GM23248 (cell line): ENCODE data around the gene UGGT1. TPM values are rescaled to one million over a fixed set of nuclear protein-coding genes. Genes with fewer than 3 reads are reported as not detected.

Experiments
- DNase-seq: peaks from one replicate; pipeline ENCODE4 v3.0.0-alpha.2; 2015
- H2AFZ ChIP-seq: fragments of 200-600 bp; sonication (generic); 2 replicates; pipeline ENCODE4 v1.6.1; 2016; ENCODE audit warnings: antibody characterized with exemption
- H3F3A ChIP-seq: fragments of 200-600 bp; sonication (generic); 2 replicates; pipeline ENCODE4 v1.6.1; 2016; ENCODE audit warnings: mild to moderate bottlenecking, antibody characterized with exemption, mixed run types; ENCODE audit not compliant: insufficient read depth
- H3K27ac ChIP-seq: fragments of 200-600 bp; sonication (generic); 2 replicates; pipeline ENCODE4 v1.5.1; 2016; ENCODE audit warnings: mild to moderate bottlenecking
- H3K27me3 ChIP-seq: fragments of 200-600 bp; sonication (generic); replicated peaks from 2 replicates; pipeline ENCODE4 v1.6.1; 2016; ENCODE audit warnings: mild to moderate bottlenecking; ENCODE audit not compliant: insufficient read depth
- H3K36me3 ChIP-seq: fragments of 200-600 bp; sonication (generic); 2 replicates; pipeline ENCODE4 v1.6.1; 2016; ENCODE audit warnings: low read depth, mild to moderate bottlenecking
- H3K4me1 ChIP-seq: fragments of 200-600 bp; sonication (generic); 2 replicates; pipeline ENCODE4 v1.6.1; 2016; ENCODE audit warnings: mild to moderate bottlenecking; ENCODE audit not compliant: insufficient read depth
- H3K4me2 ChIP-seq: fragments of 200-600 bp; sonication (generic); one replicate; pipeline ENCODE4 v1.6.1; 2016; ENCODE audit warnings: mild to moderate bottlenecking; ENCODE audit not compliant: unreplicated experiment
- H3K4me3 ChIP-seq: fragments of 200-600 bp; sonication (generic); 2 replicates; pipeline ENCODE4 v1.5.1; 2016; ENCODE audit warnings: mild to moderate bottlenecking
- H3K79me2 ChIP-seq: fragments of 200-600 bp; sonication (generic); 2 replicates; pipeline ENCODE4 v1.6.1; 2016; ENCODE audit warnings: mild to moderate bottlenecking; ENCODE audit not compliant: insufficient read depth
- H3K9ac ChIP-seq: fragments of 200-600 bp; sonication (generic); 2 replicates; pipeline ENCODE4 v1.6.1; 2016; ENCODE audit warnings: mild to moderate bottlenecking
- H3K9me2 ChIP-seq: fragments of 200-600 bp; sonication (generic); 2 replicates; pipeline ENCODE4 v1.6.1; 2016; ENCODE audit warnings: mixed run types, mild to moderate bottlenecking, moderate library complexity; ENCODE audit not compliant: insufficient read depth
- H3K9me3 ChIP-seq: fragments of 200-600 bp; sonication (generic); one replicate; pipeline ENCODE4 v1.6.1; 2017; ENCODE audit warnings: low read depth
- H4K20me1 ChIP-seq: fragments of 200-600 bp; sonication (generic); 2 replicates; pipeline ENCODE4 v1.6.0; 2016; ENCODE audit not compliant: insufficient read depth
- EZH2 ChIP-seq: fragments of 200-600 bp; sonication (generic); IDR thresholded peaks from 2 replicates; pipeline ENCODE4 v1.6.1; 2018; ENCODE audit warnings: antibody characterized with exemption, mild to moderate bottlenecking; ENCODE audit not compliant: insufficient read depth, poor library complexity, severe bottlenecking
- EZH2phosphoT487 ChIP-seq: fragments of 200-600 bp; sonication (generic); IDR thresholded peaks from 2 replicates; pipeline ENCODE4 v1.6.1; 2018; ENCODE audit warnings: antibody characterized with exemption, moderate library complexity, mild to moderate bottlenecking, low read depth; ENCODE audit not compliant: insufficient read depth
- WGBS, 2 experiments: methylation state at CpG; one replicate each; pipeline ENCODE4 v1.1.6; 2015 to 2017; ENCODE audit warnings: low lambda C conversion rate in 2 of 2, low coverage in 1 of 2; ENCODE audit errors: missing lambda C conversion rate in 2 of 2; 5-methylcytosine and 5-hydroxymethylcytosine counted together
- in situ Hi-C: fragments of 300-500 bp; cut with MboI; formaldehyde crosslinking; loops from 2 replicates; pipeline ENCODE4 v1.15.0; 2020
- polyA plus RNA-seq: library from polyadenylated mRNA; unstranded; fragments of >200 nt; fragmentation: Nextera tagmentation; extraction: Ambion mirVana; gene quantifications from 2 replicates; pipeline ENCODE4 v1.2.1, GENCODE V29; 2016
- total RNA-seq: library from RNA; depleted of rRNA; stranded (reverse); fragments of >200 nt; shearing (Covaris generic); gene quantifications from 2 replicates; pipeline ENCODE4 v1.2.3, GENCODE V29; 2014; rRNA removed

UGGT1 gene, protein sequence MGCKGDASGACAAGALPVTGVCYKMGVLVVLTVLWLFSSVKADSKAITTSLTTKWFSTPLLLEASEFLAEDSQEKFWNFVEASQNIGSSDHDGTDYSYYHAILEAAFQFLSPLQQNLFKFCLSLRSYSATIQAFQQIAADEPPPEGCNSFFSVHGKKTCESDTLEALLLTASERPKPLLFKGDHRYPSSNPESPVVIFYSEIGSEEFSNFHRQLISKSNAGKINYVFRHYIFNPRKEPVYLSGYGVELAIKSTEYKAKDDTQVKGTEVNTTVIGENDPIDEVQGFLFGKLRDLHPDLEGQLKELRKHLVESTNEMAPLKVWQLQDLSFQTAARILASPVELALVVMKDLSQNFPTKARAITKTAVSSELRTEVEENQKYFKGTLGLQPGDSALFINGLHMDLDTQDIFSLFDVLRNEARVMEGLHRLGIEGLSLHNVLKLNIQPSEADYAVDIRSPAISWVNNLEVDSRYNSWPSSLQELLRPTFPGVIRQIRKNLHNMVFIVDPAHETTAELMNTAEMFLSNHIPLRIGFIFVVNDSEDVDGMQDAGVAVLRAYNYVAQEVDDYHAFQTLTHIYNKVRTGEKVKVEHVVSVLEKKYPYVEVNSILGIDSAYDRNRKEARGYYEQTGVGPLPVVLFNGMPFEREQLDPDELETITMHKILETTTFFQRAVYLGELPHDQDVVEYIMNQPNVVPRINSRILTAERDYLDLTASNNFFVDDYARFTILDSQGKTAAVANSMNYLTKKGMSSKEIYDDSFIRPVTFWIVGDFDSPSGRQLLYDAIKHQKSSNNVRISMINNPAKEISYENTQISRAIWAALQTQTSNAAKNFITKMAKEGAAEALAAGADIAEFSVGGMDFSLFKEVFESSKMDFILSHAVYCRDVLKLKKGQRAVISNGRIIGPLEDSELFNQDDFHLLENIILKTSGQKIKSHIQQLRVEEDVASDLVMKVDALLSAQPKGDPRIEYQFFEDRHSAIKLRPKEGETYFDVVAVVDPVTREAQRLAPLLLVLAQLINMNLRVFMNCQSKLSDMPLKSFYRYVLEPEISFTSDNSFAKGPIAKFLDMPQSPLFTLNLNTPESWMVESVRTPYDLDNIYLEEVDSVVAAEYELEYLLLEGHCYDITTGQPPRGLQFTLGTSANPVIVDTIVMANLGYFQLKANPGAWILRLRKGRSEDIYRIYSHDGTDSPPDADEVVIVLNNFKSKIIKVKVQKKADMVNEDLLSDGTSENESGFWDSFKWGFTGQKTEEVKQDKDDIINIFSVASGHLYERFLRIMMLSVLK (N-terminal part only)
- total RNA-seq (53.6 and 64.4 TPM in 2 replicates), polyA plus RNA-seq (14.8 and 16.9 TPM in 2 replicates)

- no peaks in the 10 kb centered on the region for H3F3A ChIP-seq
- 1% methylated on average over 48 to 58 of the region's 59 CpGs for WGBS, 2 experiments
- H3K4me1 ChIP-seq: no peaks in the 10 kb centered on the region
- no peaks in the 10 kb centered on the region for H3K9me2 ChIP-seq
- peak within 1 kb of the TSS; percentile 97 for H3K4me3 ChIP-seq
- peaks cover 50% of the 10 kb centered on the region for H3K79me2 ChIP-seq
- TF ChIP-seq EZH2 (no peak), EZH2phosphoT487 (no peak)
- H3K27me3 ChIP-seq: no peaks in the 10 kb centered on the region
- H4K20me1 ChIP-seq: no peaks in the 10 kb centered on the region
- peak within 1 kb of the TSS; percentile 81 for H3K27ac ChIP-seq
- peak within 1 kb of the TSS; percentile 95 for H2AFZ ChIP-seq
- no peaks in the 10 kb centered on the region for H3K36me3 ChIP-seq
- H3K9me3 ChIP-seq: no peaks in the 10 kb centered on the region
- H3K9ac ChIP-seq: peak within 1 kb of the TSS; percentile 95
- in situ Hi-C loops: no loop called here
- peak within 1 kb of the TSS; percentile 92 for H3K4me2 ChIP-seq
- DNase-seq: peak; percentile 98
These were observed at the start of gene UGGT1 for GRCh38 chr2:128090945-128091725. Gene UGGT1 (plus strand): TSS chr2:128091200. CDS start chr2:128091358, 158 bp downstream.

DNA sequence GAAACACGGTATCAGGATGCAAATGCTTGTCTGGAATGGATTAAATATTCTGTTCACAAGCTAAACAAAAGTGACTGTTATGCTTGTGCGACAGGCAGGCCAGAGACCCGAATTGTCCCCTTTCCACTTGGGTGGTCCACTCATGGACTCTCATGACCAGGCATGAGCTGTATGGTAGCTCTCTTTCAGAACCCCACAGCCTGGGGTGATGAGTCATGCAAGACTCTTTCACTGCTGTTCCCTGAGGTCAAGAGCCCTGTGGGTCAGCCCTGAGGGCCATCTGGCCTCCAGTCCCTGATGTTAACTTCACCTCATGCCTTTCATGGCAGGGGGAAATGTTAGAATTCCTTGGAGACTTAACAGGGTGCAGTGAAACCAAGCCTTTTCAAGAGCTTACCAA is 49.4 kb upstream of the UGGT1 start:
- Histone ChIP-seq H3K79me2 (no peaks in the 10 kb centered on the region), H3K4me1 (no peaks in the 10 kb centered on the region), H3K9ac (no peak overlapping the region), H3K4me3 (no peak overlapping the region), H3K4me2 (no peak overlapping the region), H3K36me3 (no peaks in the 10 kb centered on the region), H2AFZ (no peak overlapping the region), H3K9me2 (no peaks in the 10 kb centered on the region), H3K27me3 (0 out of 2 replicates have a peak, but pooled peaks cover 8% of the 10 kb centered on the region), H3F3A (no peaks in the 10 kb centered on the region), H3K27ac (no peak overlapping the region), H4K20me1 (no peaks in the 10 kb centered on the region), H3K9me3 (no peaks in the 10 kb centered on the region)
- WGBS, 2 experiments: 41 to 45% methylated on average over 3 of the region's 3 CpGs
- in situ Hi-C loops: no loop called here
- no peak for TF ChIP-seq EZH2
- no peak for TF ChIP-seq EZH2phosphoT487
- DNase-seq: no peak

GRCh38 chr2:128043041-128043440 is 48.0 kb upstream of the UGGT1 start:
- 36 to 47% methylated on average over 3 of the region's 3 CpGs for WGBS, 2 experiments
- no peaks in the 10 kb centered on the region for H4K20me1 ChIP-seq
- H3K4me3 ChIP-seq: no peak overlapping the region
- H3K4me1 ChIP-seq: no peaks in the 10 kb centered on the region
- no peaks in the 10 kb centered on the region for H3K9me2 ChIP-seq
- H3K27ac ChIP-seq: no peak overlapping the region
- no peaks in the 10 kb centered on the region for H3K36me3 ChIP-seq
- H2AFZ ChIP-seq: no peak overlapping the region
- no peaks in the 10 kb centered on the region for H3K9me3 ChIP-seq
- 0 out of 2 replicates have a peak, but pooled peaks cover 8% of the 10 kb centered on the region for H3K27me3 ChIP-seq
- in situ Hi-C loops: no loop called here
- no peaks in the 10 kb centered on the region for H3F3A ChIP-seq
- H3K4me2 ChIP-seq: no peak overlapping the region
- DNase-seq: no peak
- TF ChIP-seq EZH2phosphoT487 (no peak), EZH2 (no peak)
- no peak overlapping the region for H3K9ac ChIP-seq
- no peaks in the 10 kb centered on the region for H3K79me2 ChIP-seq
